ENCODE measurements around the gene ARHGEF28.

The ARHGEF28 gene

GRCh38 chr5:73816656-73817420 lies 190.8 kb downstream of the ARHGEF28 start:
- no peak for DNase-seq (ENCODE audit: low spot score)

GRCh38 chr5:73818357-73818756 lies 192.4 kb downstream of the ARHGEF28 start:
- no peak for DNase-seq (ENCODE audit: low spot score)

- no peak for DNase-seq (ENCODE audit: low spot score)
These were observed 194.3 kb downstream of the ARHGEF28 start for GRCh38 chr5:73820326-73820725.

- DNase-seq (ENCODE audit: low spot score), result no peak
These were observed 195.0 kb downstream of the ARHGEF28 start for GRCh38 chr5:73821003-73821402.

- DNase-seq (ENCODE audit: low spot score), result no peak
These were observed 196.4 kb downstream of the ARHGEF28 start for GRCh38 chr5:73822278-73822988.

GRCh38 chr5:73822989-73823339 lies 197.0 kb downstream of the ARHGEF28 start:
- no peak for DNase-seq (ENCODE audit: low spot score)

GRCh38 chr5:73823508-73823925 lies 197.5 kb downstream of the ARHGEF28 start:
- no peak for DNase-seq (ENCODE audit: low spot score)

- no peak for DNase-seq (ENCODE audit: low spot score)
These were observed 199.2 kb downstream of the ARHGEF28 start for GRCh38 chr5:73825199-73825598.

- DNase-seq (ENCODE audit: low spot score), result no peak
These were observed 199.7 kb downstream of the ARHGEF28 start for GRCh38 chr5:73825736-73826135.

GRCh38 chr5:73826301-73827105 lies 200.5 kb downstream of the ARHGEF28 start:
- DNase-seq (ENCODE audit: low spot score), result no peak

- DNase-seq (ENCODE audit: low spot score), result no peak
These were observed 201.1 kb downstream of the ARHGEF28 start for GRCh38 chr5:73827106-73827450.

- DNase-seq (ENCODE audit: low spot score), result no peak
These were observed 202.5 kb downstream of the ARHGEF28 start for GRCh38 chr5:73828465-73828864.

GRCh38 chr5:73830646-73831045 lies 204.7 kb downstream of the ARHGEF28 start:
- no peak for DNase-seq (ENCODE audit: low spot score)

GRCh38 chr5:73831066-73831465 lies 205.1 kb downstream of the ARHGEF28 start:
- no peak for DNase-seq (ENCODE audit: low spot score)

GRCh38 chr5:73834693-73835092 lies 208.7 kb downstream of the ARHGEF28 start:
- no peak for DNase-seq (ENCODE audit: low spot score)

GRCh38 chr5:73835726-73836125 lies 209.7 kb downstream of the ARHGEF28 start:
- DNase-seq (ENCODE audit: low spot score), result no peak

- DNase-seq (ENCODE audit: low spot score), result no peak
These were observed 210.6 kb downstream of the ARHGEF28 start for GRCh38 chr5:73836607-73837006.

- DNase-seq (ENCODE audit: low spot score), result no peak
These were observed 212.9 kb downstream of the ARHGEF28 start for GRCh38 chr5:73838901-73839300.

GRCh38 chr5:73841641-73842040 lies 215.6 kb downstream of the ARHGEF28 start:
- no peak for DNase-seq (ENCODE audit: low spot score)

- DNase-seq (ENCODE audit: low spot score), result no peak
These were observed 218.2 kb downstream of the ARHGEF28 start for GRCh38 chr5:73844165-73844564.

- no peak for DNase-seq (ENCODE audit: low spot score)
These were observed 225.6 kb downstream of the ARHGEF28 start for GRCh38 chr5:73851471-73852181.

- DNase-seq (ENCODE audit: low spot score), result no peak
These were observed 227.1 kb downstream of the ARHGEF28 start for GRCh38 chr5:73853091-73853490.
